ENCODE results near the gene UPF2. TPM values are rescaled to one million over a fixed set of nuclear protein-coding genes. Genes with fewer than 3 reads are reported as not detected.

Gene UPF2
- total RNA-seq: 10.4 and 14.1 TPM in 2 replicates

GRCh38 chr10:12042797-12043651 lies at the start of gene UPF2:
Gene UPF2 (minus strand): TSS chr10:12042809. CDS start chr10:12035423, 7,386 bp downstream.

GRCh38 chr10:12068449-12069269 lies 26.1 kb upstream of the UPF2 start, which contains the start of gene DHTKD1:
Gene DHTKD1 (plus strand): TSS chr10:12068954. CDS start chr10:12069034, 80 bp downstream.

Small RNA genes within 50 kb of the gene (small RNA-seq; reads per million reads assigned to genes)
- not detected for gene RNU6-1095P

Other genes with a start within 250 kb of the UPF2 start
- 11.8 and 40.6 TPM in 2 replicates for gene PROSER2, start 219.5 kb downstream of the UPF2 start, total RNA-seq
- 19.6 and 23.2 TPM in 2 replicates for gene DHTKD1, start 26.1 kb upstream of the UPF2 start, total RNA-seq
- gene SEC61A2, start 86.9 kb upstream of the UPF2 start, total RNA-seq: 4.7 and 7.8 TPM in 2 replicates
- 45.5 and 54.3 TPM in 2 replicates for gene NUDT5, start 153.1 kb upstream of the UPF2 start, total RNA-seq
- gene CDC123, start 153.4 kb upstream of the UPF2 start, total RNA-seq: 68.0 and 80.1 TPM in 2 replicates